ENCODE results near the gene ZNF580. TPM values are rescaled to one million over a fixed set of nuclear protein-coding genes. Genes with fewer than 3 reads are reported as not detected.

The ZNF580 gene
- total and polyA plus RNA-seq, 2 of the 13 experiments (the other 11 are each of a cell fraction or from before 2014, with no cell fraction given) = 4.4 to 6.0 TPM

DNA sequence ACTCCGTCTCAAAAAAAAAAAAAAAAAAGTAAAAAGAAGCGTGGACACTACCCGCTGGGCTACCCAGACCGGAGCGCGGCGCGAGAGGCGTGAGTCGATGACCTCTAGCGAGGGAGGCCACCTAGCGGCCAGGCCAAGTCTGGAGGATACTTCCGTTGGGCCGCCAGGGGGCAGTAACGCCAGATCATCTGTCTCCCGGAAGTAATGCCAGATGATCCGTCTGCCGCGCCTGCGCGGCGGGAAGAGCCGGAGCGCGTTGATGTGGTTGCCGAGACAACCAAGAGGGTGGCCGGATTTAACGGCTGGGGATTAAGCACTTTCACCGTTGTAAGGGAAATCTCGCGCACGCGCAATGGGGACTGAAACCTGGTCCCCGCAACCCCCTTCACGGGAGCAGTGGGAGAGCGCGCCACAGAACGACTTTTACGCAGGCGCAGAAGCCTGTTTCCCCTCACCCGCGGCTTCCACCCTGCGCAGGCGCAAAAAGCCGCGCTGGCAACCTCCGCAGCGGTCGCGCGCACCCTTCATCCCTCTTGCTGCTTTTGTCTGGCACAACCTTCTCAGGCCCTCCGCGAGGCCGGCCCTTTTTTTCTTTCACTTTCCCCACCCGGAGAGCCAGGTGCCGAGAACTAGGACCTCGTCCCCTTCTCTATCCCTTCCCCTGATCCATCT, 13.0 kb downstream of the ZNF580 start (continued):
- TF ChIP-seq, protein P1, sequence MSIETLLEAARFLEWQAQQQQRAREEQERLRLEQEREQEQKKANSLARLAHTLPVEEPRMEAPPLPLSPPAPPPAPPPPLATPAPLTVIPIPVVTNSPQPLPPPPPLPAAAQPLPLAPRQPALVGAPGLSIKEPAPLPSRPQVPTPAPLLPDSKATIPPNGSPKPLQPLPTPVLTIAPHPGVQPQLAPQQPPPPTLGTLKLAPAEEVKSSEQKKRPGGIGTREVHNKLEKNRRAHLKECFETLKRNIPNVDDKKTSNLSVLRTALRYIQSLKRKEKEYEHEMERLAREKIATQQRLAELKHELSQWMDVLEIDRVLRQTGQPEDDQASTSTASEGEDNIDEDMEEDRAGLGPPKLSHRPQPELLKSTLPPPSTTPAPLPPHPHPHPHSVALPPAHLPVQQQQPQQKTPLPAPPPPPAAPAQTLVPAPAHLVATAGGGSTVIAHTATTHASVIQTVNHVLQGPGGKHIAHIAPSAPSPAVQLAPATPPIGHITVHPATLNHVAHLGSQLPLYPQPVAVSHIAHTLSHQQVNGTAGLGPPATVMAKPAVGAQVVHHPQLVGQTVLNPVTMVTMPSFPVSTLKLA (IDR thresholded peaks at IDR 0.05) = 0 out of 2 replicates have a peak, but pooled peaks have one; percentile 0
- no peak for TF ChIP-seq IKZF1 (IDR thresholded peaks at IDR 0.05)
- no peak for TF ChIP-seq MAFG (CRISPR knock-in tag; IDR thresholded peaks at IDR 0.05)
- peak in 1 of 2 experiments; percentile 72; a peak in 1 of 4 replicates for TF ChIP-seq KLF16 (CRISPR knock-in tag; IDR thresholded peaks at IDR 0.05)
- TF ChIP-seq PAF1 (CRISPR knock-in tag; IDR thresholded peaks at IDR 0.05) = no peak
- TF ChIP-seq FOXK1 (CRISPR knock-in tag; IDR thresholded peaks at IDR 0.05; ENCODE audit: borderline replicate concordance, low read depth) = peak; percentile 68; the same call in 1 of the 2 replicates
- TF ChIP-seq, protein P2, sequence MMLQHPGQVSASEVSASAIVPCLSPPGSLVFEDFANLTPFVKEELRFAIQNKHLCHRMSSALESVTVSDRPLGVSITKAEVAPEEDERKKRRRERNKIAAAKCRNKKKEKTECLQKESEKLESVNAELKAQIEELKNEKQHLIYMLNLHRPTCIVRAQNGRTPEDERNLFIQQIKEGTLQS (CRISPR knock-in tag; IDR thresholded peaks at IDR 0.05) = no peak
- TF ChIP-seq KAT8 (CRISPR knock-in tag; IDR thresholded peaks at IDR 0.05) = peak; percentile 94
- 0 out of 2 replicates have a peak, but pooled peaks have one; percentile 67 for TF ChIP-seq NCOA1 (CRISPR knock-in tag; IDR thresholded peaks at IDR 0.05)
- TF ChIP-seq, protein P3, sequence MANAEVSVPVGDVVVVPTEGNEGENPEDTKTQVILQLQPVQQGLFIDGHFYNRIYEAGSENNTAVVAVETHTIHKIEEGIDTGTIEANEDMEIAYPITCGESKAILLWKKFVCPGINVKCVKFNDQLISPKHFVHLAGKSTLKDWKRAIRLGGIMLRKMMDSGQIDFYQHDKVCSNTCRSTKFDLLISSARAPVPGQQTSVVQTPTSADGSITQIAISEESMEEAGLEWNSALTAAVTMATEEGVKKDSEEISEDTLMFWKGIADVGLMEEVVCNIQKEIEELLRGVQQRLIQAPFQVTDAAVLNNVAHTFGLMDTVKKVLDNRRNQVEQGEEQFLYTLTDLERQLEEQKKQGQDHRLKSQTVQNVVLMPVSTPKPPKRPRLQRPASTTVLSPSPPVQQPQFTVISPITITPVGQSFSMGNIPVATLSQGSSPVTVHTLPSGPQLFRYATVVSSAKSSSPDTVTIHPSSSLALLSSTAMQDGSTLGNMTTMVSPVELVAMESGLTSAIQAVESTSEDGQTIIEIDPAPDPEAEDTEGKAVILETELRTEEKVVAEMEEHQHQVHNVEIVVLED (CRISPR knock-in tag; IDR thresholded peaks at IDR 0.05; ENCODE audit: borderline replicate concordance) = peak; percentile 53; the same call in 1 of the 2 replicates
- TF ChIP-seq ZFX (CRISPR knock-in tag; IDR thresholded peaks at IDR 0.05; ENCODE audit: low read depth) = peak; percentile 66
- peak; percentile 50 for TF ChIP-seq POLR2AphosphoS5 (IDR thresholded peaks at IDR 0.05; ENCODE audit: low read depth, low read length)
- TF ChIP-seq ZC3H13 (CRISPR knock-in tag; IDR thresholded peaks at IDR 0.05) = peak; percentile 90; the same call in 1 of the 2 replicates
- TF ChIP-seq AKAP8 (CRISPR knock-in tag; IDR thresholded peaks at IDR 0.05) = peak; percentile 84; the same call in 1 of the 2 replicates
- no peak for TF ChIP-seq EED (CRISPR knock-in tag; IDR thresholded peaks at IDR 0.05)
- TF ChIP-seq ZNF761 (CRISPR knock-in tag; conservative IDR thresholded peaks at IDR 0.05) = no peak
- no peak for TF ChIP-seq ZSCAN30 (CRISPR knock-in tag; IDR thresholded peaks at IDR 0.05)
- TF ChIP-seq, protein P4, sequence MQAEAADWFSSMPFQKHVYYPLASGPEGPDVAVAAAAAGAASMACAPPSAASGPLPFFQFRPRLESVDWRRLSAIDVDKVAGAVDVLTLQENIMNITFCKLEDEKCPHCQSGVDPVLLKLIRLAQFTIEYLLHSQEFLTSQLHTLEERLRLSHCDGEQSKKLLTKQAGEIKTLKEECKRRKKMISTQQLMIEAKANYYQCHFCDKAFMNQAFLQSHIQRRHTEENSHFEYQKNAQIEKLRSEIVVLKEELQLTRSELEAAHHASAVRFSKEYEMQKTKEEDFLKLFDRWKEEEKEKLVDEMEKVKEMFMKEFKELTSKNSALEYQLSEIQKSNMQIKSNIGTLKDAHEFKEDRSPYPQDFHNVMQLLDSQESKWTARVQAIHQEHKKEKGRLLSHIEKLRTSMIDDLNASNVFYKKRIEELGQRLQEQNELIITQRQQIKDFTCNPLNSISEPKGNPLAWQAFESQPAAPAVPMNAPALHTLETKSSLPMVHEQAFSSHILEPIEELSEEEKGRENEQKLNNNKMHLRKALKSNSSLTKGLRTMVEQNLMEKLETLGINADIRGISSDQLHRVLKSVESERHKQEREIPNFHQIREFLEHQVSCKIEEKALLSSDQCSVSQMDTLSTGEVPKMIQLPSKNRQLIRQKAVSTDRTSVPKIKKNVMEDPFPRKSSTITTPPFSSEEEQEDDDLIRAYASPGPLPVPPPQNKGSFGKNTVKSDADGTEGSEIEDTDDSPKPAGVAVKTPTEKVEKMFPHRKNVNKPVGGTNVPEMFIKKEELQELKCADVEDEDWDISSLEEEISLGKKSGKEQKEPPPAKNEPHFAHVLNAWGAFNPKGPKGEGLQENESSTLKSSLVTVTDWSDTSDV (CRISPR knock-in tag; IDR thresholded peaks at IDR 0.05) = no peak
- TF ChIP-seq TEAD2 (CRISPR knock-in tag; IDR thresholded peaks at IDR 0.05) = no peak
- peak; percentile 62 for TF ChIP-seq ZNF556 (CRISPR knock-in tag; IDR thresholded peaks at IDR 0.05; ENCODE audit: borderline replicate concordance)
- TF ChIP-seq, protein P5, sequence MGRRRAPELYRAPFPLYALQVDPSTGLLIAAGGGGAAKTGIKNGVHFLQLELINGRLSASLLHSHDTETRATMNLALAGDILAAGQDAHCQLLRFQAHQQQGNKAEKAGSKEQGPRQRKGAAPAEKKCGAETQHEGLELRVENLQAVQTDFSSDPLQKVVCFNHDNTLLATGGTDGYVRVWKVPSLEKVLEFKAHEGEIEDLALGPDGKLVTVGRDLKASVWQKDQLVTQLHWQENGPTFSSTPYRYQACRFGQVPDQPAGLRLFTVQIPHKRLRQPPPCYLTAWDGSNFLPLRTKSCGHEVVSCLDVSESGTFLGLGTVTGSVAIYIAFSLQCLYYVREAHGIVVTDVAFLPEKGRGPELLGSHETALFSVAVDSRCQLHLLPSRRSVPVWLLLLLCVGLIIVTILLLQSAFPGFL (CRISPR knock-in tag; IDR thresholded peaks at IDR 0.05) = no peak
- peak; percentile 47; the same call in 1 of the 2 replicates for TF ChIP-seq HOXA5 (CRISPR knock-in tag; IDR thresholded peaks at IDR 0.05)
- no peak for TF ChIP-seq FLYWCH1 (CRISPR knock-in tag; IDR thresholded peaks at IDR 0.05)
- peak; percentile 96 for TF ChIP-seq ZBTB38 (CRISPR knock-in tag; IDR thresholded peaks at IDR 0.05)
